ENCODE data around the gene TTN.

TTN gene

GRCh38 chr2:178506101-178506500 is 301.1 kb downstream of the TTN start:
- no peak for TF ChIP-seq CTCF (IDR thresholded peaks at IDR 0.05; ENCODE audit: control extremely low read depth, extremely low read depth, low read depth, missing control alignments)
- POLR2A ChIA-PET = no interaction called here
- no peak for DNase-seq (ENCODE audit: extremely low spot score)
- CTCF ChIA-PET = interaction anchor here (1.5 to 4.1 kb wide), 3 partner anchors 11 to 17 kb away, joined by 4 to 16 read pairs (median 9); no protein-coding TSS in a partner anchor

DNA sequence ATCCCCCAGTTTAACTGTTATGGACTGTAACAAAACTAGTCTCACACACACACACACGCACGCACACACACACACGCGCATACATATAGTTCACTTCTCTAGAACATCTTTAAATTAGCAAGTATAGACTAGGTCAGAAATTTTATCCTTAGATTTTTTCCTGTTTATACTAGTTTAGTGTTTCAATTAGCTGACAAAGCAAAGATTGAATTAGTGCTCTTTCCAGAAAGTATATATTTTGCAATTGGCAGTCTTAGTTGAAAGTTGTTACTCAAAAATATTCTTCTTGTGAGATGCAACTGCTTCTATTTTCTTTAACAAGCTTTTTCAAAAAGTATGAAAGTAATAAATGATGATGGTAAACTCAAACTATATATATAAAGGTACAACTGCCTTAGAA is 304.5 kb downstream of the TTN start:
- TF ChIP-seq CTCF (IDR thresholded peaks at IDR 0.05; ENCODE audit: control extremely low read depth, extremely low read depth, low read depth, missing control alignments) = no peak
- ChIA-PET CTCF (interaction anchor here (1.0 to 2.2 kb wide), 2 partner anchors 8 to 10 kb away, joined by 3 to 8 read pairs; no protein-coding TSS in a partner anchor), POLR2A (no interaction called here)
- no peak for DNase-seq (ENCODE audit: extremely low spot score)

DNA sequence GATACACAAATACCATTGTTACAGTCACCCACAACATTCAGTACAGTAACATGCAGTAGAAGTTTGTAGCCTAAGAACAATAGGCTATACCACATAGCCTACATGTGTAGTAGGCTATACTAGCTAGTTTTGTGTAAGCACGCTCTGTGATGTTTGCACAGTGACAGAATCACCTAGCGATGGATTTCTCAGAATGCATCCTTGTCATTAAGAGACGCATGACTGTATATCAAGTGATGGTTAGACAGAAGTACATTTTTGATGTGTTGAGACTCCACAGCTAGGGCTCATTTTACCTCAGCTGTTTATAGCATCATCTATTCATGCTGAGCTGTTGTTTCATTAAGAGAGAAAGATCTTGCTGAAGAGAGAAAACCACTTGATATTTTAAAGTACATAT is 307.6 kb downstream of the TTN start:
- DNase-seq (ENCODE audit: extremely low spot score) = no peak
- no peak for TF ChIP-seq CTCF (IDR thresholded peaks at IDR 0.05; ENCODE audit: control extremely low read depth, extremely low read depth, low read depth, missing control alignments)
- CTCF ChIA-PET = interaction anchor here (1.5 kb wide), 1 partner anchor 17 kb away, joined by 3 read pairs; no protein-coding TSS in a partner anchor
- POLR2A ChIA-PET = no interaction called here

DNA sequence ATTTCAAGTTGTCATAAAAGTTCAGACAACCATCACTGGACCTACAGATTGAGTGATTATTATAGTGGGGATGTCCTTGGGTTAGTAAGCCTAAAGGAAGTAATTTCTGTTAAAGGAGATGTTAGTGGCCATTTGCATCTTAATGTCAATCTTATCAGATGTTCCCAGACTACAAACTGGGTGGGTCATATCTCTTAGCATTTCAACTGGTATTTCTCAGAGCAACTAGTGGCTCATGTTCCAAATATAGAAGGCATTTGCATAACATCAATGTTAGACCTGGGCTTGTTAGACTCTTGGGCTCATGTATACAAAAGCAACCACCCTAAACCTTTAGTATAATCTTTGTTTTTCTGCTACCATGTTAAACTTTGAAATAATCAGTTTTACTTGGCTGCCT is 309.1 kb downstream of the TTN start:
- POLR2A ChIA-PET = no interaction called here
- no peak for TF ChIP-seq CTCF (IDR thresholded peaks at IDR 0.05; ENCODE audit: control extremely low read depth, extremely low read depth, low read depth, missing control alignments)
- no peak for DNase-seq (ENCODE audit: extremely low spot score)
- CTCF ChIA-PET = interaction anchor here (1.0 to 1.3 kb wide), 2 partner anchors 10 to 16 kb away, joined by 3 read pairs; no protein-coding TSS in a partner anchor

- POLR2A ChIA-PET = no interaction called here
- no peak for TF ChIP-seq CTCF (IDR thresholded peaks at IDR 0.05; ENCODE audit: control extremely low read depth, extremely low read depth, low read depth, missing control alignments)
Observed at GRCh38 chr2:178496049-178496448, 311.2 kb downstream of the TTN start.

GRCh38 chr2:178491612-178492011 is 315.6 kb downstream of the TTN start:
- no peak for DNase-seq (ENCODE audit: extremely low spot score)
- TF ChIP-seq CTCF (IDR thresholded peaks at IDR 0.05; ENCODE audit: control extremely low read depth, extremely low read depth, low read depth, missing control alignments) = no peak
- ChIA-PET POLR2A (no interaction called here), CTCF (interaction anchor here (1.0 to 2.0 kb wide), 2 partner anchors 11 to 33 kb away, joined by 3 to 8 read pairs; no protein-coding TSS in a partner anchor)

More at GRCh38 chr2:178496049-178496448, 311.2 kb downstream of the TTN start:
- CTCF ChIA-PET = interaction anchor here (1.2 to 4.0 kb wide), 5 partner anchors 11 to 82 kb away, joined by 3 to 16 read pairs (median 5); no protein-coding TSS in a partner anchor
- no peak for DNase-seq (ENCODE audit: extremely low spot score)
